ENCODE data around the gene NUB1.
A peak's percentile ranks its signal among the peaks of the same experiment; 100 is the strongest.

Gene NUB1

DNA sequence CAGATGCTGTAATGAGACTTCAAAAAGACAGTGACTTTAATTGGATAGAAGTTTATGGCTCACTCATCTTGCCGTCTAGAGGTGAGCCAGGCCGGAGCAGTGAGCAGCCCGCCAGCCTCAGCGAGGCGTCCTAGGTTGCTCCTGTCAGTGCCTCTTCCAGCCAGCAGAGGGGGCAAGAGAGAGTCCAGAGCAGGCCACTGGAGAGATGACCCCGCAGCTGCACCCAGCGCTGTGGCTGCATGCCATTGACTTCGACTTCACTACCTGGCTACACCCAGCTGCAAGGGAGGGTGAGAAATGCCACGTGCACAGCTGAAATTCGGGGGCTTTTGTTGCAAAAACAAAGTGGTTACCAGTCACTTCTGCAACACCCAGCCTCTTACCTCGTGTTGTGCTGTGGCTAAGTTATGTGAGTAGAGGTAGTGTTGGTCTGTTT is 26.5 kb downstream of the NUB1 start:
- H3K4me1 ChIP-seq (ENCODE audit: control insufficient read depth, low read length) = peaks cover 5% of the 10 kb centered on the region; the same call in 1 of the 2 replicates
- no peak overlapping the region for H3K4me2 ChIP-seq (ENCODE audit: low read length)
- H3K36me3 ChIP-seq (ENCODE audit: control insufficient read depth, low read length) = peaks cover 20% of the 10 kb centered on the region
- no peak overlapping the region for H3K4me3 ChIP-seq (ENCODE audit: low read length)
- H3K9me2 ChIP-seq (replicated peaks; ENCODE audit: control insufficient read depth, low read length) = no peaks in the 10 kb centered on the region
- H3K79me2 ChIP-seq (ENCODE audit: control insufficient read depth, low read length) = no peaks in the 10 kb centered on the region
- TF ChIP-seq, protein P1, sequence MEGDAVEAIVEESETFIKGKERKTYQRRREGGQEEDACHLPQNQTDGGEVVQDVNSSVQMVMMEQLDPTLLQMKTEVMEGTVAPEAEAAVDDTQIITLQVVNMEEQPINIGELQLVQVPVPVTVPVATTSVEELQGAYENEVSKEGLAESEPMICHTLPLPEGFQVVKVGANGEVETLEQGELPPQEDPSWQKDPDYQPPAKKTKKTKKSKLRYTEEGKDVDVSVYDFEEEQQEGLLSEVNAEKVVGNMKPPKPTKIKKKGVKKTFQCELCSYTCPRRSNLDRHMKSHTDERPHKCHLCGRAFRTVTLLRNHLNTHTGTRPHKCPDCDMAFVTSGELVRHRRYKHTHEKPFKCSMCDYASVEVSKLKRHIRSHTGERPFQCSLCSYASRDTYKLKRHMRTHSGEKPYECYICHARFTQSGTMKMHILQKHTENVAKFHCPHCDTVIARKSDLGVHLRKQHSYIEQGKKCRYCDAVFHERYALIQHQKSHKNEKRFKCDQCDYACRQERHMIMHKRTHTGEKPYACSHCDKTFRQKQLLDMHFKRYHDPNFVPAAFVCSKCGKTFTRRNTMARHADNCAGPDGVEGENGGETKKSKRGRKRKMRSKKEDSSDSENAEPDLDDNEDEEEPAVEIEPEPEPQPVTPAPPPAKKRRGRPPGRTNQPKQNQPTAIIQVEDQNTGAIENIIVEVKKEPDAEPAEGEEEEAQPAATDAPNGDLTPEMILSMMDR (IDR thresholded peaks at IDR 0.05; ENCODE audit: low read depth, low read length, poor library complexity, severe bottlenecking) = peak; percentile 99
- TF ChIP-seq EZH2phosphoT487 (IDR thresholded peaks at IDR 0.05; ENCODE audit: borderline replicate concordance, low read length) = no peak
- no peaks in the 10 kb centered on the region for H3K9me3 ChIP-seq (ENCODE audit: control insufficient read depth, insufficient read depth, low read length)
- no peaks in the 10 kb centered on the region for H4K20me1 ChIP-seq (ENCODE audit: control insufficient read depth, insufficient read depth, low read depth, low read length)
- no peaks in the 10 kb centered on the region for H3F3A ChIP-seq (ENCODE audit: control insufficient read depth, insufficient read depth)
- H3K27me3 ChIP-seq (ENCODE audit: control insufficient read depth, low read length) = no peaks in the 10 kb centered on the region
- H3K27ac ChIP-seq (ENCODE audit: low read depth, low read length) = no peak overlapping the region

DNA sequence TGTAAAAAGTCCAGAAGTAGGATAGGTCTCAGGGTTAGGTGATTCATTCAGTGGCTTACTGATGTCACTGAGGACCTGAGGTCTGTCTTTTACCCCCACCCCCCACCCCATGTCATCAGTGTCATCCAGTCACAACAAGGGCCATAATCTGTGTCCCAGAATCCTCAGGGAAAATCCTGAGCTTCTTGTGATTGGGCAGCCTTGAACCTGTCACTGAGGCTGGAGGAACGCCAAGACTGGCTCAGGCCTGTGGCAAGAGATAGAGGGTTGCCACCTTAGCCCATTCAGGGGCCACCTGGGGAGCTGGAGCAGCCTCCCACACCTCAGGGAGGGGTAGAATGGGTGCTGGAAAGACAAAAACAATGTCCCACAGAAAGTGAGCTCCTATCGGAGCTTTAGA is 29.7 kb downstream of the NUB1 start:
- Histone ChIP-seq H3K27ac (ENCODE audit: low read depth, low read length) (no peak overlapping the region), H3K4me1 (ENCODE audit: control insufficient read depth, low read length) (peaks cover 5% of the 10 kb centered on the region; the same call in 1 of the 2 replicates), H3K27me3 (ENCODE audit: control insufficient read depth, low read length) (no peaks in the 10 kb centered on the region), H3K4me2 (ENCODE audit: low read length) (no peak overlapping the region), H3K79me2 (ENCODE audit: control insufficient read depth, low read length) (no peaks in the 10 kb centered on the region), H3K9me2 (replicated peaks; ENCODE audit: control insufficient read depth, low read length) (no peaks in the 10 kb centered on the region), H3K4me3 (ENCODE audit: low read length) (no peak overlapping the region), H4K20me1 (ENCODE audit: control insufficient read depth, insufficient read depth, low read depth, low read length) (no peaks in the 10 kb centered on the region), H3K9me3 (ENCODE audit: control insufficient read depth, insufficient read depth, low read length) (no peaks in the 10 kb centered on the region), H3F3A (ENCODE audit: control insufficient read depth, insufficient read depth) (no peaks in the 10 kb centered on the region), H3K36me3 (ENCODE audit: control insufficient read depth, low read length) (peaks cover 23% of the 10 kb centered on the region)
- TF ChIP-seq, protein P1 (IDR thresholded peaks at IDR 0.05; ENCODE audit: low read depth, low read length, poor library complexity, severe bottlenecking) = no peak
- TF ChIP-seq EZH2phosphoT487 (IDR thresholded peaks at IDR 0.05; ENCODE audit: borderline replicate concordance, low read length) = no peak

DNA sequence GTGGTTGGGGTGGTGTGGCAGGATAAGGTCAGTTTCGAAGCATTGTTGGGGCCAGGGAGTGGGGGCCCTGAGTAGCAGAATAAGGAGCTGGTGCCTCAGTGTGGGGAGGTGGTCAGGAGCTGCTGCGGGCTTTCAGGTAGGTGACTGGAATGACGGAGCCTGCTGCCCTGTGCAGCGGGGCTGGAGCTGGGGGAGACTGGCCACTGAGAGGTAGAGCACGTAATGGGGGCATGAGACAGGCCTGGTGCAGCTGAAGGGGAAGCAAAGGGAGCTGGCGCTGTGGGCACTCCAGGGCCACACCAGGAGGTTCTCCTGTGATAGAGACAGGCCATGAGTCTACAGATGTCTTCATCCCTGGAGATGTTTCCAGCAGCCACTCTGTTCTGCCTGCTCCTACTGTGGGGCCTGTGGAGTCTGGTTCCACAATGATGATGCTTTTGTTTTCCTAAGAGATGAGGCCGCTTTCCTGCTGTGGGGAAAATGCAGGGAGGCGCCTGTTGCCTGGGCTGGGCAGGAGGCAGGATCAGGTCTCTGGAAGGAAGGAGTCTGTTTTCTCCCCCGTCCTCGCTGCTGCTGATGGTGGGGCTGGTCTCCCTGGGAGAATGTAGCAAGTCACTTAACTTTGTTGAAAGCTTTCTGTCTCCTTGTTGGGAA is 31.1 kb downstream of the NUB1 start:
- H4K20me1 ChIP-seq (ENCODE audit: control insufficient read depth, insufficient read depth, low read depth, low read length) = no peaks in the 10 kb centered on the region
- TF ChIP-seq, protein P1 (IDR thresholded peaks at IDR 0.05; ENCODE audit: low read depth, low read length, poor library complexity, severe bottlenecking) = no peak
- no peak for TF ChIP-seq EZH2phosphoT487 (IDR thresholded peaks at IDR 0.05; ENCODE audit: borderline replicate concordance, low read length)
- no peak overlapping the region for H3K27ac ChIP-seq (ENCODE audit: low read depth, low read length)
- no peaks in the 10 kb centered on the region for H3K9me3 ChIP-seq (ENCODE audit: control insufficient read depth, insufficient read depth, low read length)
- no peak overlapping the region for H3K4me2 ChIP-seq (ENCODE audit: low read length)
- peaks cover 5% of the 10 kb centered on the region; the same call in 1 of the 2 replicates for H3K4me1 ChIP-seq (ENCODE audit: control insufficient read depth, low read length)
- no peaks in the 10 kb centered on the region for H3K79me2 ChIP-seq (ENCODE audit: control insufficient read depth, low read length)
- H3K4me3 ChIP-seq (ENCODE audit: low read length) = no peak overlapping the region
- no peaks in the 10 kb centered on the region for H3F3A ChIP-seq (ENCODE audit: control insufficient read depth, insufficient read depth)
- H3K9me2 ChIP-seq (replicated peaks; ENCODE audit: control insufficient read depth, low read length) = no peaks in the 10 kb centered on the region
- H3K36me3 ChIP-seq (ENCODE audit: control insufficient read depth, low read length) = peaks cover 30% of the 10 kb centered on the region
- H3K27me3 ChIP-seq (ENCODE audit: control insufficient read depth, low read length) = no peaks in the 10 kb centered on the region
